SK-N-MC (cell line): ENCODE results near the gene PGLYRP3.

Source experiments
- EZH2 ChIP-seq: fragments of 200-600 bp; sonication (generic); IDR thresholded peaks from one replicate; pipeline ENCODE4 v1.6.1; 2017; ENCODE audit warnings: antibody characterized with exemption
- POLR2AphosphoS5 ChIP-seq: IDR thresholded peaks from 2 replicates; pipeline ENCODE4 v1.6.1; 2012; ENCODE audit warnings: mild to moderate bottlenecking, low read depth, low read length, borderline replicate concordance

- TF ChIP-seq POLR2AphosphoS5: no peak
- TF ChIP-seq EZH2: no peak
These were observed 39.8 kb upstream of the PGLYRP3 start for GRCh38 chr1:153352523-153352922.
